AG09309 (cell line): ENCODE measurements around the gene PLCH1.

Source experiments
- DNase-seq: peaks from one replicate; pipeline ENCODE4 v3.0.0-alpha.2; 2010; ENCODE audit warnings: low read depth
- H3K4me3 ChIP-seq: 2 replicates; pipeline ENCODE4 v1.5.1; 2011; ENCODE audit warnings: mild to moderate bottlenecking, low read depth, low read length, moderate library complexity; ENCODE audit not compliant: control insufficient read depth
- TF ChIP-seq, protein P1 (sequence below): IDR thresholded peaks from 2 replicates; pipeline ENCODE4 v1.5.1; 2011; ENCODE audit warnings: mild to moderate bottlenecking, low read depth, low read length, inconsistent platforms; ENCODE audit not compliant: insufficient read depth, control insufficient read depth; ENCODE audit errors: missing control alignments

PLCH1 gene

DNA sequence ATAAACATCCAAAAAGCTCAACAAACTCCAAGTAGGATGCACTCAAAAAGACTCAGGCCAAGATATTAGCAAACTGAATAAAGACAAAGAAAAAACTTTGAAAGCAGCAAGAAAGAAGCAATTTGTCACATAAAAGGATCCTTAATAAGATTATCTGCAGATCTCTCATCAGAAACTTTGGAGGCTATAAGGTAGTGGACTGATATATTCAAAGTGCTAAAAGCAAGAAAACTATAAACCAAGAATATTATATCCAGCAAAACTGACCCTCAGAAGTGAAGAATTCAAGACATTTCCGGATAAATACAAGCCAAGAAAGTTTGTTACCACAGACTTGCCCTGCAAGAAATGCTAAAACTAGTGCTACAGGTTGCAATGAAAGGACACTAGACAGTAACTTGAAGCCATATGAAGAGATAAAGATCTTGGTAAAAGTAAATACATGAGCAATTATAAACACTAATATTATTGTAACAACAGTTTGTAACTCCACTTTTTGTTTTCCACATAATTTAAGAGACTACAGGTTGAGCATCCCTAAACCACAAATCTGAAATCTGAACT, 37.6 kb upstream of the PLCH1 start:
- no peak for DNase-seq
- TF ChIP-seq, protein P1, sequence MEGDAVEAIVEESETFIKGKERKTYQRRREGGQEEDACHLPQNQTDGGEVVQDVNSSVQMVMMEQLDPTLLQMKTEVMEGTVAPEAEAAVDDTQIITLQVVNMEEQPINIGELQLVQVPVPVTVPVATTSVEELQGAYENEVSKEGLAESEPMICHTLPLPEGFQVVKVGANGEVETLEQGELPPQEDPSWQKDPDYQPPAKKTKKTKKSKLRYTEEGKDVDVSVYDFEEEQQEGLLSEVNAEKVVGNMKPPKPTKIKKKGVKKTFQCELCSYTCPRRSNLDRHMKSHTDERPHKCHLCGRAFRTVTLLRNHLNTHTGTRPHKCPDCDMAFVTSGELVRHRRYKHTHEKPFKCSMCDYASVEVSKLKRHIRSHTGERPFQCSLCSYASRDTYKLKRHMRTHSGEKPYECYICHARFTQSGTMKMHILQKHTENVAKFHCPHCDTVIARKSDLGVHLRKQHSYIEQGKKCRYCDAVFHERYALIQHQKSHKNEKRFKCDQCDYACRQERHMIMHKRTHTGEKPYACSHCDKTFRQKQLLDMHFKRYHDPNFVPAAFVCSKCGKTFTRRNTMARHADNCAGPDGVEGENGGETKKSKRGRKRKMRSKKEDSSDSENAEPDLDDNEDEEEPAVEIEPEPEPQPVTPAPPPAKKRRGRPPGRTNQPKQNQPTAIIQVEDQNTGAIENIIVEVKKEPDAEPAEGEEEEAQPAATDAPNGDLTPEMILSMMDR: no peak
- no peak overlapping the region for H3K4me3 ChIP-seq

GRCh38 chr3:155780291-155780690, 35.4 kb upstream of the PLCH1 start:
- TF ChIP-seq, protein P1: no peak
- DNase-seq: no peak
- no peak overlapping the region for H3K4me3 ChIP-seq

DNA sequence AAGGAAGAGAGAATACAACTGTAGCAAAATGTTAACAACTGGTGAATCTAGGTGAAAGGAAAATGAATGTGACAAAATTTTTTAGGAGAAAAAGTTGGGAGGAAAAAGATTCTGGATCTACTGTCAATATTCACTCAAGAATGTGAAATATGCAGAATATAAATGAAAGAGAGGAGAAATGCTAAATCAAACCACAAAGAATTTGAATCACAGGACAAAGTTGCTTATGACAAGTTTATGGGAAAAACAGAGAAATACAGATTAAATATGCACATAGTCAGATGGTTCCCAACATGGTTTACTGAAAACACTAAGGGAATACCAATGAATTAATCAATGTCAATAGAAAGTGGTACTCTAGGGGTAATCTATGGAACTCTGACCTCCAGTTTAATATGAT, 33.6 kb upstream of the PLCH1 start:
- H3K4me3 ChIP-seq: no peak overlapping the region
- DNase-seq: no peak
- TF ChIP-seq, protein P1: no peak

DNA sequence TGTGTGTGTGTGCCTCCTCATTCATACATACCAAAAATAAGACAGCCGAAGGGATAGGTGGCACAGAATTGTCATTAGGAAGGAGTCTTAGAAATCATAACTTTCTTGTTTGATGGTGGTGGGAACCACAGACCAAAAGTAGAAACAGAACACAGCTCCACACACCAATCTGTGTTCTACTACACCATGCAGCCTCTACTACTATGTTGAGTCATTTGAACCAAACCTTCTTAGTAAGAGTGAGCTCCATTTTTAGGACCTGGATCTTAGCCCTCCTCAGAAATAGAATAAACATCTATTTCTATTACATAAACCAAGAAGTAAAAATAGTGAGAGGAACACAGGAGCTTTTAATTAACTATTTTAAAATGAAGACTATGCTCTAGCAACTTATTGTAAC, 27.9 kb upstream of the PLCH1 start:
- H3K4me3 ChIP-seq: no peak overlapping the region
- TF ChIP-seq, protein P1: no peak
- DNase-seq: no peak

DNA sequence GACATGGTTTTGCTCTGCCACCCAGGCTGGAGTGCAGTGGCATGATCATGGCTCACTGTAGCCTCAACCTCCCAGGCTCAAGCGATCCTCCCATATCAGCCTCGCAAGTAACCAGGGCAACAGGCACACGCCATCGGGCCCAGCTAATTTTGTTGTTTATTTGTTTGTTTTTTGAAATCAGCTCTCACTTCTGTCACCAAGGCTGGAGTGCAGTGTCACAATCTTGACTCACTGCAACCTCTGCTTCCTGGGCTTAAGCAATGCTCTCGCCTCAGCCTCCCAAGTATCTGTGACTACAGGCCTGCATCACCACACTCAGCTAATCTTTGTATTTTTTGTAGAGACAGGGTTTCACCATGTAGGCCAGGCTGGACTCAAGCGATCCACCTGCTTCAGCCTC, 26.3 kb upstream of the PLCH1 start:
- TF ChIP-seq, protein P1: no peak
- no peak overlapping the region for H3K4me3 ChIP-seq
- no peak for DNase-seq

- DNase-seq: no peak
- H3K4me3 ChIP-seq: no peak overlapping the region
- TF ChIP-seq, protein P1: no peak
Observed at GRCh38 chr3:155766206-155766605, 21.3 kb upstream of the PLCH1 start.

GRCh38 chr3:155763870-155764463, 19.1 kb upstream of the PLCH1 start:
- DNase-seq: no peak

More at GRCh38 chr3:155763870-155764463, 19.1 kb upstream of the PLCH1 start:
- TF ChIP-seq, protein P1: no peak
- H3K4me3 ChIP-seq: no peak overlapping the region
